ENCODE data around the gene SERP2. TPM values are rescaled to one million over a fixed set of nuclear protein-coding genes. Genes with fewer than 3 reads are reported as not detected.

SERP2 gene
- total RNA-seq, 1 donor from 2014 or later = 22.3 TPM

- H3K4me1 Mint-ChIP-seq (ENCODE audit: low read depth, unreplicated experiment) = peaks cover 32% of the 10 kb centered on the region
- H3K4me3 Mint-ChIP-seq (ENCODE audit: unreplicated experiment) = peak overlapping the region; percentile 18
- no peak for DNase-seq
- TF ChIP-seq CTCF (IDR thresholded peaks at IDR 0.05; ENCODE audit: partially characterized antibody, unreplicated experiment) = no peak
- H3K36me3 Mint-ChIP-seq (ENCODE audit: unreplicated experiment) = peaks cover 5% of the 10 kb centered on the region
- H3K27ac Mint-ChIP-seq (ENCODE audit: unreplicated experiment) = peak overlapping the region; percentile 20
- peaks cover 8% of the 10 kb centered on the region for H3K9me3 Mint-ChIP-seq (ENCODE audit: unreplicated experiment)
- peaks cover 5% of the 10 kb centered on the region for H3K27me3 Mint-ChIP-seq (ENCODE audit: unreplicated experiment)
Measured at GRCh38 chr13:44423824-44424223, 50.2 kb downstream of the SERP2 start.

- Mint-ChIP-seq H3K4me1 (ENCODE audit: low read depth, unreplicated experiment) (peaks cover 37% of the 10 kb centered on the region), H3K27ac (ENCODE audit: unreplicated experiment) (peak overlapping the region; percentile 76), H3K36me3 (ENCODE audit: unreplicated experiment) (peaks cover 5% of the 10 kb centered on the region), H3K4me3 (ENCODE audit: unreplicated experiment) (peak overlapping the region; percentile 13), H3K9me3 (ENCODE audit: unreplicated experiment) (peaks cover 8% of the 10 kb centered on the region), H3K27me3 (ENCODE audit: unreplicated experiment) (peaks cover 5% of the 10 kb centered on the region)
- DNase-seq = no peak
- TF ChIP-seq CTCF (IDR thresholded peaks at IDR 0.05; ENCODE audit: partially characterized antibody, unreplicated experiment) = no peak
Measured at GRCh38 chr13:44425041-44425814, 51.6 kb downstream of the SERP2 start.

GRCh38 chr13:44425815-44426078 is 52.1 kb downstream of the SERP2 start:
- peaks cover 37% of the 10 kb centered on the region for H3K4me1 Mint-ChIP-seq (ENCODE audit: low read depth, unreplicated experiment)
- peaks cover 8% of the 10 kb centered on the region for H3K9me3 Mint-ChIP-seq (ENCODE audit: unreplicated experiment)
- TF ChIP-seq CTCF (IDR thresholded peaks at IDR 0.05; ENCODE audit: partially characterized antibody, unreplicated experiment) = no peak
- no peak for DNase-seq
- peak overlapping the region; percentile 76 for H3K27ac Mint-ChIP-seq (ENCODE audit: unreplicated experiment)
- peak overlapping the region; percentile 3 for H3K4me3 Mint-ChIP-seq (ENCODE audit: unreplicated experiment)
- H3K36me3 Mint-ChIP-seq (ENCODE audit: unreplicated experiment) = peaks cover 5% of the 10 kb centered on the region
- H3K27me3 Mint-ChIP-seq (ENCODE audit: unreplicated experiment) = peaks cover 5% of the 10 kb centered on the region

DNA sequence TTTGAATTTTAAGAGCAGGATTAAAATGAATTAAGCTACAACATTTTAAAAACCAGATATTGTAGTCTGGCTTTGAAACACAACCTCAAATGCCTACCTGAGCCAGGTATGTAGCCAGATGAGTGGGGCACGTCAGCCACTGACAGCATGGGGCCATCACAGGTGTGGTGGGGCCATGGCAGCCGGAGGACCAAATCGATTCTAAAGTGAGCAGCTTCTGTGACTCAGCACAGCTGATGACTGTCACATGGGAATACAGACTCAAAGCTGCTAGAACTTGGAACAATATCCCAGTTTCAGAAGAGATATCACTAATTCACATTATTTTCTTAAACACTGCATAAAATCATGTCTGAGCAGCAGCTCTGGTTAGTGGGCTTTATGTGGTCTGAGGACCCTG is 52.8 kb downstream of the SERP2 start:
- peaks cover 5% of the 10 kb centered on the region for H3K27me3 Mint-ChIP-seq (ENCODE audit: unreplicated experiment)
- H3K36me3 Mint-ChIP-seq (ENCODE audit: unreplicated experiment) = peaks cover 5% of the 10 kb centered on the region
- H3K9me3 Mint-ChIP-seq (ENCODE audit: unreplicated experiment) = peaks cover 8% of the 10 kb centered on the region
- no peak overlapping the region for H3K4me3 Mint-ChIP-seq (ENCODE audit: unreplicated experiment)
- no peak for TF ChIP-seq CTCF (IDR thresholded peaks at IDR 0.05; ENCODE audit: partially characterized antibody, unreplicated experiment)
- peaks cover 40% of the 10 kb centered on the region for H3K4me1 Mint-ChIP-seq (ENCODE audit: low read depth, unreplicated experiment)
- no peak for DNase-seq
- H3K27ac Mint-ChIP-seq (ENCODE audit: unreplicated experiment) = peak overlapping the region; percentile 76

DNA sequence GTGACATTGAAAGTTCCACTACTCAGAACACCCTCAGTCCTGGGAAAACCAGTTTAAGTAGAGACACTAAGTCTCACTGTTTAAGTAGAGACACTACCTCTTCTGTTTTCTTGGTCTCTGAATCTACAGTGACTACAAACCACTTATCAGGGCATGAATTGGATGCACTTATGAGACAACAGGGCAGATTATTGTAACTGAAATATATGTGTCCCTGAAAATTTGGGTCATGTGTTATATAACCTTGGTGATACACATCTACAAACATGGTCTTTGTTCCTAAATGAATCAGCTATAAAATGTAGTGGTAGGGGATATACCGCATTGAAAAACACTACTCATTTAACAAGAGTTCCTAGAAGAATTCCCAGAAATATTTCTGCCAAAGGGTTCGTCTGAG is 55.7 kb downstream of the SERP2 start:
- no peak overlapping the region for H3K27ac Mint-ChIP-seq (ENCODE audit: unreplicated experiment)
- peaks cover 8% of the 10 kb centered on the region for H3K9me3 Mint-ChIP-seq (ENCODE audit: unreplicated experiment)
- no peak overlapping the region for H3K4me3 Mint-ChIP-seq (ENCODE audit: unreplicated experiment)
- peaks cover 5% of the 10 kb centered on the region for H3K27me3 Mint-ChIP-seq (ENCODE audit: unreplicated experiment)
- peaks cover 48% of the 10 kb centered on the region for H3K4me1 Mint-ChIP-seq (ENCODE audit: low read depth, unreplicated experiment)
- H3K36me3 Mint-ChIP-seq (ENCODE audit: unreplicated experiment) = peaks cover 5% of the 10 kb centered on the region
- no peak for DNase-seq
- TF ChIP-seq CTCF (IDR thresholded peaks at IDR 0.05; ENCODE audit: partially characterized antibody, unreplicated experiment) = no peak
